Pancreas (tissue), 10 donors: ENCODE data around the gene EP400. TPM values are rescaled to one million over a fixed set of nuclear protein-coding genes. Genes with fewer than 3 reads are reported as not detected.

Experiments used
- ATAC-seq, 4 donors: fragments of 200-7000 bp; cut with Tn5 transposase; one replicate each; pipeline versions ENCODE4 v1.8.0 to v1.9.1; 2020; ENCODE audit warnings: mild to moderate bottlenecking in 4 of 4, moderate library complexity in 4 of 4
- DNase-seq, 6 donors: peaks; one replicate each; pipeline ENCODE4 v3.0.0-alpha.2; 2020
- FAIRE-seq: peaks from 2 replicates; lab custom pipeline; 2012; peaks lifted over from hg19 to GRCh38; lab: Jason Lieb, UNC
- H3K27ac ChIP-seq, 4 donors: fragments of 200-600 bp; sonication (generic); 1 replicate in 3 of 4; 2 replicates in 1 of 4; pipeline versions ENCODE4 v1.5.0 to v1.8.0; 2020
- H3K27me3 ChIP-seq, 4 donors: fragments of 200-600 bp; one replicate each; pipeline ENCODE4 v1.8.0; 2021
- H3K36me3 ChIP-seq, 3 donors: fragments of 200-600 bp; sonication (generic) in 1 of 3; one replicate each; pipeline versions ENCODE4 v1.5.0 to v1.8.0; 2020 to 2021
- H3K4me1 ChIP-seq, 3 donors: fragments of 200-600 bp; one replicate each; pipeline ENCODE4 v1.8.0; 2021
- H3K4me3 ChIP-seq, 4 donors: fragments of 200-600 bp; sonication (generic) in 2 of 4; one replicate each; pipeline versions ENCODE4 v1.5.0 to v1.8.0; 2020 to 2021
- H3K9me3 ChIP-seq, 4 donors: fragments of 200-600 bp; one replicate each; pipeline ENCODE4 v1.8.0; 2021
- CTCF ChIP-seq, 4 donors: fragments of 200-600 bp; sonication (generic) in 3 of 4; IDR thresholded peaks; one replicate each; pipeline versions ENCODE4 v1.5.0 to v1.8.0; 2021; ENCODE audit warnings: antibody characterized with exemption in 4 of 4
- WGBS, 2 donors: extraction: QIAGEN DNeasy Blood & Tissue Kit; methylation state at CpG; one replicate each; pipeline ENCODE4 v1.1.7; 2013; 5-methylcytosine and 5-hydroxymethylcytosine counted together
- intact Hi-C, 3 donors: fragments of 100-400 bp; cut with DNase I; formaldehyde crosslinking; loops; one replicate each; pipeline versions ENCODE4 v1.11.1 to v1.14.2; 2022
- polyA plus RNA-seq, 2 donors: library from polyadenylated mRNA; stranded (reverse); fragments of 200-250 nt; gene quantifications; one replicate each; pipeline ENCODE4 v1.2.3, GENCODE V29; 2013
- total RNA-seq, 6 donors: library from RNA; stranded (reverse); fragmentation: NEBNext Ultra II Directional in 4 of 6; extraction: Animal tissue kit (Norgen Biotek cat#: 25700) in 4 of 6; gene quantifications; one replicate each; pipeline versions ENCODE4 v1.2.1 to v1.2.4, GENCODE V29; 2021 to 2023
- donor health status: healthy with polysubstance abuse.
- donor health status: DM: no; HTN: no; CAD: no; lungs with moderate emphysema.
- donor health status: DM: no; HTN: no; CAD: no.
- donor health status: control.
- donor health status: control.
- donor health status: Bipolar disorder and iron deficiency.
- donor health status: DM: yes; HTN: yes; CAD: no.
- donor health status: DM: no; HTN: no; CAD: no.
- donor health status: DM: no; HTN: no; CAD: no.
- donor health status: DM: yes; HTN: yes; CAD: no.

Gene EP400
- total and polyA plus RNA-seq, 8 donors: 15.9 to 24.3 (median 16.7) TPM

- FAIRE-seq: no peak
- ATAC-seq: no peak
- Histone ChIP-seq H3K36me3 (peaks cover 2 to 77% (median 45%) of the 10 kb centered on the region in 3 donors), H3K4me3 (no peak overlapping the region), H3K27ac (no peak overlapping the region), H3K9me3 (no peaks in the 10 kb centered on the region), H3K4me1 (no peaks in the 10 kb centered on the region), H3K27me3 (no peaks in the 10 kb centered on the region)
- no peak for TF ChIP-seq CTCF (IDR thresholded peaks at IDR 0.05)
- intact Hi-C loops: no loop called here
- 94 to 95% methylated on average over 14 of the region's 14 CpGs for WGBS, 2 donors
- no peak for DNase-seq
Observed at GRCh38 chr12:132025526-132025925, 75.8 kb downstream of the EP400 start.

GRCh38 chr12:132026061-132026795 is 76.5 kb downstream of the EP400 start:
- Histone ChIP-seq H3K27ac (no peak overlapping the region), H3K27me3 (no peaks in the 10 kb centered on the region), H3K36me3 (peaks cover 2 to 77% (median 46%) of the 10 kb centered on the region in 3 donors), H3K9me3 (no peaks in the 10 kb centered on the region), H3K4me3 (no peak overlapping the region), H3K4me1 (no peaks in the 10 kb centered on the region)
- WGBS, 2 donors: 93 to 95% methylated on average over 13 of the region's 13 CpGs
- DNase-seq (no peak), FAIRE-seq (no peak), ATAC-seq (no peak)
- intact Hi-C loops: no loop called here
- TF ChIP-seq CTCF (IDR thresholded peaks at IDR 0.05): no peak

GRCh38 chr12:132026796-132027500 is 77.2 kb downstream of the EP400 start:
- Histone ChIP-seq H3K4me3 (no peak overlapping the region), H3K36me3 (peaks cover 2 to 79% (median 40%) of the 10 kb centered on the region in 3 donors), H3K9me3 (no peaks in the 10 kb centered on the region), H3K27ac (no peak overlapping the region), H3K27me3 (no peaks in the 10 kb centered on the region), H3K4me1 (no peaks in the 10 kb centered on the region)
- no peak for ATAC-seq
- no peak for TF ChIP-seq CTCF (IDR thresholded peaks at IDR 0.05)
- intact Hi-C loops: no loop called here
- no peak for DNase-seq
- WGBS, 2 donors: 93 to 95% methylated on average over 18 of the region's 18 CpGs
- no peak for FAIRE-seq

- WGBS, 2 donors: 85 to 86% methylated on average over 6 of the region's 6 CpGs
- ATAC-seq: no peak
Observed at GRCh38 chr12:132027636-132028035, 77.9 kb downstream of the EP400 start.

More at GRCh38 chr12:132027636-132028035, 77.9 kb downstream of the EP400 start:
- FAIRE-seq (no peak), DNase-seq (no peak)
- H3K36me3 ChIP-seq: peaks cover 2 to 86% (median 42%) of the 10 kb centered on the region in 3 donors
- no peaks in the 10 kb centered on the region for H3K9me3 ChIP-seq
- intact Hi-C loops: no loop called here
- no peak for TF ChIP-seq CTCF (IDR thresholded peaks at IDR 0.05)
- no peak overlapping the region for H3K27ac ChIP-seq
- no peaks in the 10 kb centered on the region for H3K27me3 ChIP-seq
- no peak overlapping the region for H3K4me3 ChIP-seq
- H3K4me1 ChIP-seq: no peaks in the 10 kb centered on the region
